ENCODE measurements around the gene EPN1. TPM values are rescaled to one million over a fixed set of nuclear protein-coding genes. Genes with fewer than 3 reads are reported as not detected.

EPN1 gene
- total and polyA plus RNA-seq, 2 of the 13 experiments (the other 11 are each of a cell fraction or from before 2014, with no cell fraction given), result 28.9 to 31.7 TPM

DNA sequence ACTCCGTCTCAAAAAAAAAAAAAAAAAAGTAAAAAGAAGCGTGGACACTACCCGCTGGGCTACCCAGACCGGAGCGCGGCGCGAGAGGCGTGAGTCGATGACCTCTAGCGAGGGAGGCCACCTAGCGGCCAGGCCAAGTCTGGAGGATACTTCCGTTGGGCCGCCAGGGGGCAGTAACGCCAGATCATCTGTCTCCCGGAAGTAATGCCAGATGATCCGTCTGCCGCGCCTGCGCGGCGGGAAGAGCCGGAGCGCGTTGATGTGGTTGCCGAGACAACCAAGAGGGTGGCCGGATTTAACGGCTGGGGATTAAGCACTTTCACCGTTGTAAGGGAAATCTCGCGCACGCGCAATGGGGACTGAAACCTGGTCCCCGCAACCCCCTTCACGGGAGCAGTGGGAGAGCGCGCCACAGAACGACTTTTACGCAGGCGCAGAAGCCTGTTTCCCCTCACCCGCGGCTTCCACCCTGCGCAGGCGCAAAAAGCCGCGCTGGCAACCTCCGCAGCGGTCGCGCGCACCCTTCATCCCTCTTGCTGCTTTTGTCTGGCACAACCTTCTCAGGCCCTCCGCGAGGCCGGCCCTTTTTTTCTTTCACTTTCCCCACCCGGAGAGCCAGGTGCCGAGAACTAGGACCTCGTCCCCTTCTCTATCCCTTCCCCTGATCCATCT, 21.2 kb upstream of the EPN1 start (continued):
- TF ChIP-seq ZMAT5 (CRISPR knock-in tag; IDR thresholded peaks at IDR 0.05; ENCODE audit: borderline replicate concordance, low read depth) (no peak), ADNP (CRISPR knock-in tag; IDR thresholded peaks at IDR 0.05) (peak; percentile 45; the same call in 1 of the 2 replicates), ZNF567 (CRISPR knock-in tag; IDR thresholded peaks at IDR 0.05; ENCODE audit: borderline replicate concordance) (no peak), CBX1 (IDR thresholded peaks at IDR 0.05; ENCODE audit: low read depth) (no peak), ZNF234 (CRISPR knock-in tag; conservative IDR thresholded peaks at IDR 0.05) (no peak), ASH2L (IDR thresholded peaks at IDR 0.05; ENCODE audit: insufficient read length, low read depth, low read length) (no peak), ZNF800 (CRISPR knock-in tag; IDR thresholded peaks at IDR 0.05) (no peak), MEF2D (CRISPR knock-in tag; IDR thresholded peaks at IDR 0.05) (no peak), E2F1 (CRISPR knock-in tag; IDR thresholded peaks at IDR 0.05) (peak; percentile 27; the same call in 1 of the 2 replicates), ZBTB38 (CRISPR knock-in tag; IDR thresholded peaks at IDR 0.05) (peak; percentile 96), RELA (CRISPR knock-in tag; IDR thresholded peaks at IDR 0.05) (no peak), ZNF510 (CRISPR knock-in tag; IDR thresholded peaks at IDR 0.05; ENCODE audit: low read depth) (no peak), NCOA2 (CRISPR knock-in tag; IDR thresholded peaks at IDR 0.05) (peak; percentile 40), CEBPB (IDR thresholded peaks at IDR 0.05; ENCODE audit: borderline replicate concordance, low read depth, low read length) (no peak), CREB1 (IDR thresholded peaks at IDR 0.05) (peak; percentile 36; the same call in 1 of the 2 replicates), CREB1 (CRISPR knock-in tag; IDR thresholded peaks at IDR 0.05) (no peak), TBP (CRISPR knock-in tag; IDR thresholded peaks at IDR 0.05) (no peak)
- TF ChIP-seq, protein P1, sequence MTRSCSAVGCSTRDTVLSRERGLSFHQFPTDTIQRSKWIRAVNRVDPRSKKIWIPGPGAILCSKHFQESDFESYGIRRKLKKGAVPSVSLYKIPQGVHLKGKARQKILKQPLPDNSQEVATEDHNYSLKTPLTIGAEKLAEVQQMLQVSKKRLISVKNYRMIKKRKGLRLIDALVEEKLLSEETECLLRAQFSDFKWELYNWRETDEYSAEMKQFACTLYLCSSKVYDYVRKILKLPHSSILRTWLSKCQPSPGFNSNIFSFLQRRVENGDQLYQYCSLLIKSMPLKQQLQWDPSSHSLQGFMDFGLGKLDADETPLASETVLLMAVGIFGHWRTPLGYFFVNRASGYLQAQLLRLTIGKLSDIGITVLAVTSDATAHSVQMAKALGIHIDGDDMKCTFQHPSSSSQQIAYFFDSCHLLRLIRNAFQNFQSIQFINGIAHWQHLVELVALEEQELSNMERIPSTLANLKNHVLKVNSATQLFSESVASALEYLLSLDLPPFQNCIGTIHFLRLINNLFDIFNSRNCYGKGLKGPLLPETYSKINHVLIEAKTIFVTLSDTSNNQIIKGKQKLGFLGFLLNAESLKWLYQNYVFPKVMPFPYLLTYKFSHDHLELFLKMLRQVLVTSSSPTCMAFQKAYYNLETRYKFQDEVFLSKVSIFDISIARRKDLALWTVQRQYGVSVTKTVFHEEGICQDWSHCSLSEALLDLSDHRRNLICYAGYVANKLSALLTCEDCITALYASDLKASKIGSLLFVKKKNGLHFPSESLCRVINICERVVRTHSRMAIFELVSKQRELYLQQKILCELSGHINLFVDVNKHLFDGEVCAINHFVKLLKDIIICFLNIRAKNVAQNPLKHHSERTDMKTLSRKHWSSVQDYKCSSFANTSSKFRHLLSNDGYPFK (CRISPR knock-in tag; IDR thresholded peaks at IDR 0.05; ENCODE audit: borderline replicate concordance), result peak; percentile 75; the same call in 1 of the 2 replicates
- TF ChIP-seq, protein P2, sequence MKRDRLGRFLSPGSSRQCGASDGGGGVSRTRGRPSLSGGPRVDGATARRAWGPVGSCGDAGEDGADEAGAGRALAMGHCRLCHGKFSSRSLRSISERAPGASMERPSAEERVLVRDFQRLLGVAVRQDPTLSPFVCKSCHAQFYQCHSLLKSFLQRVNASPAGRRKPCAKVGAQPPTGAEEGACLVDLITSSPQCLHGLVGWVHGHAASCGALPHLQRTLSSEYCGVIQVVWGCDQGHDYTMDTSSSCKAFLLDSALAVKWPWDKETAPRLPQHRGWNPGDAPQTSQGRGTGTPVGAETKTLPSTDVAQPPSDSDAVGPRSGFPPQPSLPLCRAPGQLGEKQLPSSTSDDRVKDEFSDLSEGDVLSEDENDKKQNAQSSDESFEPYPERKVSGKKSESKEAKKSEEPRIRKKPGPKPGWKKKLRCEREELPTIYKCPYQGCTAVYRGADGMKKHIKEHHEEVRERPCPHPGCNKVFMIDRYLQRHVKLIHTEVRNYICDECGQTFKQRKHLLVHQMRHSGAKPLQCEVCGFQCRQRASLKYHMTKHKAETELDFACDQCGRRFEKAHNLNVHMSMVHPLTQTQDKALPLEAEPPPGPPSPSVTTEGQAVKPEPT (CRISPR knock-in tag; IDR thresholded peaks at IDR 0.05; ENCODE audit: low read depth), result 0 out of 2 replicates have a peak, but pooled peaks have one; percentile 39
- TF ChIP-seq, protein P3, sequence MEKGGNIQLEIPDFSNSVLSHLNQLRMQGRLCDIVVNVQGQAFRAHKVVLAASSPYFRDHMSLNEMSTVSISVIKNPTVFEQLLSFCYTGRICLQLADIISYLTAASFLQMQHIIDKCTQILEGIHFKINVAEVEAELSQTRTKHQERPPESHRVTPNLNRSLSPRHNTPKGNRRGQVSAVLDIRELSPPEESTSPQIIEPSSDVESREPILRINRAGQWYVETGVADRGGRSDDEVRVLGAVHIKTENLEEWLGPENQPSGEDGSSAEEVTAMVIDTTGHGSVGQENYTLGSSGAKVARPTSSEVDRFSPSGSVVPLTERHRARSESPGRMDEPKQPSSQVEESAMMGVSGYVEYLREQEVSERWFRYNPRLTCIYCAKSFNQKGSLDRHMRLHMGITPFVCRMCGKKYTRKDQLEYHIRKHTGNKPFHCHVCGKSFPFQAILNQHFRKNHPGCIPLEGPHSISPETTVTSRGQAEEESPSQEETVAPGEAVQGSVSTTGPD (CRISPR knock-in tag; IDR thresholded peaks at IDR 0.05), result no peak
